Measurements from ENCODE around the gene RPRD1A.
"Not testable (repeated sequence)": the region's sequence is repeated elsewhere in the genome, so short reads cannot be mapped to it uniquely, and the experiment has no call there.

The RPRD1A gene, protein sequence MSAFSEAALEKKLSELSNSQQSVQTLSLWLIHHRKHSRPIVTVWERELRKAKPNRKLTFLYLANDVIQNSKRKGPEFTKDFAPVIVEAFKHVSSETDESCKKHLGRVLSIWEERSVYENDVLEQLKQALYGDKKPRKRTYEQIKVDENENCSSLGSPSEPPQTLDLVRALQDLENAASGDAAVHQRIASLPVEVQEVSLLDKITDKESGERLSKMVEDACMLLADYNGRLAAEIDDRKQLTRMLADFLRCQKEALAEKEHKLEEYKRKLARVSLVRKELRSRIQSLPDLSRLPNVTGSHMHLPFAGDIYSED

DNA sequence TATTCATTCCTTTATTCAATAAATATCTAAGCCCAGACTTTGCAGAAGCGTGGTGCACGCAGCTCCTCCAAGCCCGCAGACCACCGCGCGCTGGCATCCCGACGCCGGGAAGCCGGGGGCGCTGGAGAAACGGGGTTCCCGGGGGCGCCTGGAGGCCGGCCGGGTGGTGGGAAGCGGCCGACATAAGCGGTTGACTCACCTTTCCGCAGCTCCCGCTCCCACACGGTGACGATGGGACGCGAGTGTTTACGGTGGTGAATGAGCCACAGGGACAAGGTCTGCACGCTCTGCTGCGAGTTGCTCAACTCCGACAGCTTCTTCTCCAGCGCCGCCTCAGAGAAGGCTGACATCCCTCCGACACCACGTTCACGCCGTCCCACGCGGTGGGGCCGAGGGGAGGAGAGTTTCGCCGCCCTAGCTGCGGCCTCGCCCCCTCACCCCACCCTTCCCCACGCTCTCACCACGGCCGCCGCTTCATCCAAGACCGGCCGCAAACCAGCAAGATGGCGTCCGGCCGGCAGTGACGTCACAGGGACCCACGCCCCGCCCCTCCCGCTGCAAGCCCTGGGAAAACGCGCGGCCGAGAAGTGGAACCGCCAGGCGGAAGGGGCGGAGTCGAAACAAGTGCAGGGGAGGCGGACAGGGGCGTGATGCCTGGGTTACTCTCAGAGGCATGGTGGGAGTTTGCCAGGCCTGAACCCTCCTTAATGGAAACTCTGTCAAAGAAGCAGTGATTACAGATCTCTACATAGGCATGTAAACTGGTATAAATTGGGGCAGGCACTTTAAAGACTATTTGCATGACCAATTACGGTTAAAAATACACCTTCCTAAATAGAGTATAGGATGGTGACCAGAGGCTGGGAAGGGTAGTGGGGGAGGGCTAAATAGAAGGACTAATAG lies at the start of gene RPRD1A:
Gene RPRD1A (minus strand): TSS at position 505 of the 903 bp plus-strand sequence. CDS start 155 bp downstream, at position 350.
- DNase-seq (ENCODE audit: low read depth in 1 of 2, low spot score in 1 of 2), result peak; percentile 84 to 93
- no peak for TF ChIP-seq JUND (IDR thresholded peaks at IDR 0.05; ENCODE audit: low read depth)
- in situ Hi-C loops (cut with HindIII; ENCODE audit: low pct_unique_long_range_greater_than_20kb, low sequenced_read_pairs), result no loop called here

DNA sequence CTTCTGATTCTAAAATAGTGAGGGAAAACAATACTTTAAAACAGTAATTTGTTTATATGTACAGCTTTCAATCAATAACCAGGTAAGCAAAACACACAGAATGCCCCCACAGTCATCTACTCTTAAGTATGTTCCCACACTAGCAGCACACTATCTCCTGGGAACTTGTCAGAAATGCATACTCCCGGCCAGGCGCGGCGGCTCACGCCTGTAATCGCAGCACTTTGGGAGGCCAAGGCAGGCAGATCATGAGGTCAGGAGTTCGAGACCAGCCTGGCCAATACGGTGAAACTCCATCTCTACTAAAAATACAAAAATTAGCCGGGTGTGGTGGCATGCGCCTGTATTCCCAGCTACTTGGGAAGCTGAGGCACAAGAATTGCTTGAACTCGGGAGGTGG lies 49.4 kb upstream of the RPRD1A start:
- in situ Hi-C loops (cut with HindIII; ENCODE audit: low pct_unique_long_range_greater_than_20kb, low sequenced_read_pairs); DNase-seq (ENCODE audit: low read depth in 1 of 2, low spot score in 1 of 2): not testable (repeated sequence)

DNA sequence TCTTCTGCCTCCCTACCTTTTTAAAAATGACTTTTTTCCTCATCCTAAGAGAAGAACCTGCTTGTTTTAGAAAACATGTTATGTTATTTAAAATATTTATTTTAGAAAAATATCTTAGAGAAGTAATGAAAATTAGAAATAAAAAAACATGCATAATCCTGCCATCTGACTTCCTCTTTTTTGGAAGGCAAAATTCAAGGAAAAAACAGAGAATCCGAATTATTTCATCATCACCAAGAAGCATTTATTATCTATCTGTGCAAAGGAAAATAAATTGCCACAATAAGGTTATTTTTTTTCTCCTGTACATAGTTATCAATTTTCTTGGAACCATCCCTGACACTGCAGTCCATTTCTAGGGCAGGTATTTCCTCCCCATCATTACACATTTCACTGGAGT lies 47.4 kb upstream of the RPRD1A start:
- TF ChIP-seq JUND (IDR thresholded peaks at IDR 0.05; ENCODE audit: low read depth), result no peak
- in situ Hi-C loops (cut with HindIII; ENCODE audit: low pct_unique_long_range_greater_than_20kb, low sequenced_read_pairs), result no loop called here
- DNase-seq (ENCODE audit: low read depth in 1 of 2, low spot score in 1 of 2), result no peak

DNA sequence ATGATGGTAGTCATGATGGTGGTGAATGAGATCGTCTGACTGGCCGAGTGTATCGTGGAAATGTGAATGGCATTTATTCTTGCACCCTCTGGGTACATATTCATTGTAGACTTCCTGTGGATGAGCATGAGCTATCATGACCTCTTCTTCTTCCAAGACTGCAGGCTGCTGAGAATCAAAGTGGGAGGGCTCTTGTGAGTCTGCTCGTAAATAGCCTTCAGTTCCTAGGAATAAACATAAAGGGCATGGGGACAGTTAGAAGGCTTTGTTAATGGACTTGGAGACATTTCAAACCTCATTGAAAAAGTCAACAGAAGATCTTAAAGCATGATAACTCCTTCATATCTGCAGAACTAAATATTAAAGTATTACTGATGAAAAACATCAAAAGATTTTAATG lies 46.9 kb upstream of the RPRD1A start:
- DNase-seq (ENCODE audit: low read depth in 1 of 2, low spot score in 1 of 2), result no peak
- in situ Hi-C loops (cut with HindIII; ENCODE audit: low pct_unique_long_range_greater_than_20kb, low sequenced_read_pairs), result no loop called here
- no peak for TF ChIP-seq JUND (IDR thresholded peaks at IDR 0.05; ENCODE audit: low read depth)

DNA sequence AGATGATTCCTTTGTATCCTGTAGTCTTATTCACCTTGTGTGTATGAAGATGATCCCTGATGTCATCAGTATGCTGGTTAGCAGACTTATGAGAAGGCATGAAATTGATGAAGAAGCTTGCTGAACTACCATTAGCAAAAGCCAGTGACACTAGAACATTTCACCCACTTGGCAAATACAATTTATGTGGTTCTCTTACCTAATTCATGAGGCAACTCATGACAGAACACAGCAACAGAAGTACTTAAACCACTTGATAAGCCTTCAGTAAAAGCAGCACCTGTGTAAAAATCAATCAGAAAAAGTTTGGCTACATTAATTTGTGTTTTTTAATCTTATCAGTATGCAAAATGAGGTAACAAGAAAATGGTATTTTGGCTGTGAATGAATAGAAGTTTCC lies 44.9 kb upstream of the RPRD1A start:
- TF ChIP-seq JUND (IDR thresholded peaks at IDR 0.05; ENCODE audit: low read depth), result no peak
- in situ Hi-C loops (cut with HindIII; ENCODE audit: low pct_unique_long_range_greater_than_20kb, low sequenced_read_pairs), result no loop called here
- DNase-seq (ENCODE audit: low read depth in 1 of 2, low spot score in 1 of 2), result no peak

DNA sequence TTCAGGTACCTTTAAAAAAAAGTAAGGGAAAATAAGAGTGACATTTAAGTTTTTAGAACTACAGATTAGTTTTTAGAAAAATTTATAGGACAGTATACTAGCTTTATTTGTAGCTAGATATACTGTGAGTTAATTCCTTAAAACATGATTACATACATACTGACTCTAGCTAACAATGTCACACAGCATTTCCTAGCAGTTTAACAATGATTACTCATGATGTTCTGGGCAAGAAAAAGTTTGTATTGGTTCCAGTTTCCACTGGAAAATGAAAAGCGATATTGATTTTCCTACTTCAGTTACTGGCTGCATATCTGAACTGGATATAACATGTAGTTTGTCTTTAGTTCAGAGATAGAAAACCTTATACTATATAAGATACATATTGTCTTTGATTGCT lies 42.4 kb upstream of the RPRD1A start:
- in situ Hi-C loops (cut with HindIII; ENCODE audit: low pct_unique_long_range_greater_than_20kb, low sequenced_read_pairs), result no loop called here
- no peak for DNase-seq (ENCODE audit: low read depth in 1 of 2, low spot score in 1 of 2)
- TF ChIP-seq JUND (IDR thresholded peaks at IDR 0.05; ENCODE audit: low read depth), result no peak

DNA sequence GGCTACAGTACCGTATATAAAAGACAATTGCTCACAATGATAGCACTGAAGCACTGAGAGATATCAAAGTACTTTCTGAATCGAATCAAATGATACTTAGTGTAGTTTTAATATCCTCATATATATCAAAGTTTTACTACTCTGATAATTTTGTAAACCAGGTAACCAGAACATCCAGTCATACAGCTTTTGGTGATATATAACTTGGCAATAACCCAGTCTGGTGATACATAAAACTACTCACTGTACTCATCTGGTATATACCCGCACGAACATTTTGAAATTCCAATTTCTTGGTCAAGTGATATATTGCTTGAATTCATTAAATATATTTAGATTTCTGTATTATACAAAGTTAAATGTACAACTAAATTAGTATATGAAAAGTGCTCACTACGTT lies 41.2 kb upstream of the RPRD1A start:
- no peak for DNase-seq (ENCODE audit: low read depth in 1 of 2, low spot score in 1 of 2)
- no peak for TF ChIP-seq JUND (IDR thresholded peaks at IDR 0.05; ENCODE audit: low read depth)
- in situ Hi-C loops (cut with HindIII; ENCODE audit: low pct_unique_long_range_greater_than_20kb, low sequenced_read_pairs), result no loop called here

DNA sequence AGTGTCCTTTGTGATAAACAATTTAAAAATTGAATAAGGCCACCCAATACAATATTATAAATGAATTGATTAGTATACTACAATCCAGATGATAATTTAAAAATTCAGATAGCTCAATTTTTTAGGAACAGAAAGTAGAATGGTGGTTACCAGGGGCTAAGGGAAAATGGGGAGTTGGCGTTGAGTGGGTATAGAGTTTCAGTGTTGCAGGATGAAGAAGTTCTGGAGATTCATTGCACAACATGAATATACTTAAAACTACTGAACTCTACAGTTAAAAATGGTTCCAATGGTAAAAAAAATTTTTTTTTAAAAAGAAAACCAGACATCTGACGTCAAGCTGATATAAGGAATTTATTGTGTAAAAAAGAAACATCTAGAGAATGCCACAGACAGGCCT lies 40.8 kb upstream of the RPRD1A start:
- in situ Hi-C loops (cut with HindIII; ENCODE audit: low pct_unique_long_range_greater_than_20kb, low sequenced_read_pairs), result no loop called here
- no peak for TF ChIP-seq JUND (IDR thresholded peaks at IDR 0.05; ENCODE audit: low read depth)

DNA sequence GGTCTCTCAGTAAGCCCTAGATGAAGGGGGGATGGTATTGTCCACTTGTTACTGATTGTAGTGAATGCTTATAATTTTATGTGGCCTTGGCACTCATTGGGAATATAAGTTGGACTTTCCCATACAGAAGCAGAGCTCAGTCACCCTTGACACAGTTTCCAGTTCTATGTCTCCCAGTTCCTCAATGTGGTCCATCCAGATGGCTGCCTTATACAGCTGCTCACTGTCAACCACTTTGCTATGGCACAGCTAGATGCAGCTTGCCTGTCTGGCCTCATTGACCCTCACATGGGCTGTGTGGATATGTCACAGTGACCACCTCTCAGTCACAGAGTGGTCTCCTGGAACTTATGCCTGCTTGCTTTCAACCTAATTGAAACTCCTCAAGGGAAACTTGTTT lies 40.1 kb upstream of the RPRD1A start:
- in situ Hi-C loops (cut with HindIII; ENCODE audit: low pct_unique_long_range_greater_than_20kb, low sequenced_read_pairs), result no loop called here
- no peak for DNase-seq (ENCODE audit: low read depth in 1 of 2, low spot score in 1 of 2)

More for the DNA sequence above, 40.8 kb upstream of the RPRD1A start:
- DNase-seq (ENCODE audit: low read depth in 1 of 2, low spot score in 1 of 2), result no peak

DNA sequence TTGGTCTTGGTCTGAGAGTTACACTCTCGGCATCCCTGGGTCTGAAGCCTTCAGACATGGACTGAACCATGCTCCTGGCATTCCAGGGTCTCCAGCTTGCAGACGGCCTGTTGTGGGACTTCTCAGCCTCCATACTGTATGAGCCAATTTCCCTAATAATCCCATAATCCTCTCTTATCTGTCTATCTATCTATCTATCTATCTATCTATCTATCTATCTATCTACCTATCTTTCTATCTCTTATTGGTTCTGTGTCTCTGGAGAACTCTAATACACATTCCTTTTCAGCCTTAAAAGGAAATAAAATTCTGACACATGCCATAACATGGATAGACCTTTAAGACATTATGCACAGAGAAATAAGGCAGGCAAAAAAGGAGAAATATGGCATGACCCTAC lies 37.4 kb upstream of the RPRD1A start:
- in situ Hi-C loops (cut with HindIII; ENCODE audit: low pct_unique_long_range_greater_than_20kb, low sequenced_read_pairs), result no loop called here
- TF ChIP-seq JUND (IDR thresholded peaks at IDR 0.05; ENCODE audit: low read depth), result no peak
- DNase-seq (ENCODE audit: low read depth in 1 of 2, low spot score in 1 of 2), result no peak

More for the DNA sequence above, 40.1 kb upstream of the RPRD1A start:
- no peak for TF ChIP-seq JUND (IDR thresholded peaks at IDR 0.05; ENCODE audit: low read depth)

DNA sequence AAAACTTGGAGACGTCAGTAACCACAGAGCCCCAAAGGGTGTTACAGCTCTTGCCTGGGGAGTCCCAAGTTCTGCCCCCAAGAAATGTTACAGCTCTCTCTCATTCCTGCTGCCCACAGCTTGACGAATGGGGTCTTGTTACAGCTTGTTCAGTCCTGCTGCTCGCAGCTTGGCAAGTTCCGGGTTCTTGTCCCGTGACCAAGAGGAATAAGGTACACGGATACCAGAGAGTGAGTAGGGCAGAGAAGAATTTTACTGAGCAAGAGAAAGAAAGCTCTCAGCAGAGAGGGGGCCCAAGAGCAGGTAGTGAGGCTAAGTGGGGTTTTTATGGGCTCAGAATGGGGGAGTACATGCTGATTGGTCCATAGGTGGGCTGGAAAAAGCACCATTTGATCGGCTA lies 34.6 kb upstream of the RPRD1A start:
- no peak for TF ChIP-seq JUND (IDR thresholded peaks at IDR 0.05; ENCODE audit: low read depth)
- in situ Hi-C loops (cut with HindIII; ENCODE audit: low pct_unique_long_range_greater_than_20kb, low sequenced_read_pairs), result no loop called here

DNA sequence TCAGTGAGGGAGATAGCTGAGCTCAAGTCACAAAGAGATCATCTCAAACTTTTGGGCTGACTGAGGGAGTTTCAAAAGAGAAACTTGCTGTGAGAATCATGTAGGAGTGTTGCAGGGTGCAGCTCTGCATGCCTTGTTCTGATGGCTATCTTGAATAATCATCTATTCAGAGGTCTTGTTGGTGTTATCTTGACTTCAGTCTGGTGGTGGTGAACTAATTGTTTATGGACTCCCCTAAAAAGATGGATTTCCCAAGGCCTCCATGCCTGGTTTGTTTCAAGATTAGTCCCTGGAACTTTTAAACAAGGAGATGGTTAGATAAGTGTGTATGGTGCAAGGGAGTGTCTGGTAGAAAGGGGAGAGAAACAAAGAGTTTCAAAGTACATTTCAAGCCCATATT lies 32.0 kb upstream of the RPRD1A start:
- in situ Hi-C loops (cut with HindIII; ENCODE audit: low pct_unique_long_range_greater_than_20kb, low sequenced_read_pairs), result no loop called here
- no peak for DNase-seq (ENCODE audit: low read depth in 1 of 2, low spot score in 1 of 2)
- no peak for TF ChIP-seq JUND (IDR thresholded peaks at IDR 0.05; ENCODE audit: low read depth)

More for the DNA sequence above, 34.6 kb upstream of the RPRD1A start:
- no peak for DNase-seq (ENCODE audit: low read depth in 1 of 2, low spot score in 1 of 2)

DNA sequence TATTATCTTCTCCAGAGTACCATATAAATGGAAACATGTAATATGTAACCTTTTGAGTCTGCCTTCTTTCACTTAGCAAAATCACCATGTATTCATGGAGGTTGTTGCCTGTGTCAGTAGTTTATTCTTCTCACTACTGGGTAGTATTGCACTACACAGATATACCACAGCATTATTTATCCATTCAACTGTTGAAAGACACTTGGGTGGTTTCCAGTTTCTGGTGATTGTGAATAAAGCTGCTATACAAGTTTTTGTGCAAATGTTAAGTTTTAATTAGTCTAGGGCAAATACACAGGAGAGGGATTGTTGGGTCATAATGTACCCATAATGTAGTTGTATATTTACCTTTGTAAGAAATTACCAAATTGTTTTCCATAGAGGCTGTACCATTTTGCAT lies 29.6 kb upstream of the RPRD1A start:
- in situ Hi-C loops (cut with HindIII; ENCODE audit: low pct_unique_long_range_greater_than_20kb, low sequenced_read_pairs), result no loop called here
- TF ChIP-seq JUND (IDR thresholded peaks at IDR 0.05; ENCODE audit: low read depth), result no peak
- DNase-seq (ENCODE audit: low read depth in 1 of 2, low spot score in 1 of 2), result peak in 1 of 2 experiments; percentile 64
